Stimulated activated CD8-positive, alpha-beta memory T cell treated with anti-CD3 and anti-CD28 coated beads, Interleukin-15, amount 100 ng/mL, for 1 hour (primary cell): Measurements from ENCODE around the gene MIAT.
"Not testable (repeated sequence)": the region's sequence is repeated elsewhere in the genome, so short reads cannot be mapped to it uniquely, and the experiment has no call there.

ENCODE experiments used
- DNase-seq: peaks from one replicate; pipeline ENCODE4 v3.0.0-alpha.2; 2020; ENCODE audit warnings: low read depth

Gene MIAT

GRCh38 chr22:26700462-26700861 is 43.1 kb downstream of the MIAT start:
- no peak for DNase-seq

GRCh38 chr22:26700886-26701285 is 43.5 kb downstream of the MIAT start:
- no peak for DNase-seq

- DNase-seq, result no peak
Observed at GRCh38 chr22:26701323-26701722, 43.9 kb downstream of the MIAT start.

- DNase-seq, result no peak
Observed at GRCh38 chr22:26702906-26703830, 45.8 kb downstream of the MIAT start.

- not testable (repeated sequence) for DNase-seq
Observed at GRCh38 chr22:26705379-26705778, 48.0 kb downstream of the MIAT start.

GRCh38 chr22:26707090-26707489 is 49.7 kb downstream of the MIAT start:
- DNase-seq, result no peak

- DNase-seq, result no peak
Observed at GRCh38 chr22:26707581-26707980, 50.2 kb downstream of the MIAT start.

GRCh38 chr22:26708256-26709009 is 51.0 kb downstream of the MIAT start:
- no peak for DNase-seq

- no peak for DNase-seq
Observed at GRCh38 chr22:26709617-26710390, 52.4 kb downstream of the MIAT start.

- DNase-seq, result no peak
Observed at GRCh38 chr22:26711205-26711963, 54.0 kb downstream of the MIAT start.

GRCh38 chr22:26712158-26712557 is 54.8 kb downstream of the MIAT start:
- DNase-seq, result no peak

GRCh38 chr22:26713823-26714449 is 56.5 kb downstream of the MIAT start:
- DNase-seq, result no peak

GRCh38 chr22:26714971-26715370 is 57.6 kb downstream of the MIAT start:
- DNase-seq, result no peak

- DNase-seq, result no peak
Observed at GRCh38 chr22:26715392-26715936, 58.1 kb downstream of the MIAT start.

- DNase-seq, result no peak
Observed at GRCh38 chr22:26718488-26718887, 61.1 kb downstream of the MIAT start.

- no peak for DNase-seq
Observed at GRCh38 chr22:26718905-26719304, 61.5 kb downstream of the MIAT start.

GRCh38 chr22:26722159-26722558 is 64.8 kb downstream of the MIAT start:
- no peak for DNase-seq

- DNase-seq, result no peak
Observed at GRCh38 chr22:26724414-26724813, 67.0 kb downstream of the MIAT start.

- no peak for DNase-seq
Observed at GRCh38 chr22:26725012-26725676, 67.8 kb downstream of the MIAT start.
